ENCODE measurements around the gene SGCD.

DNA sequence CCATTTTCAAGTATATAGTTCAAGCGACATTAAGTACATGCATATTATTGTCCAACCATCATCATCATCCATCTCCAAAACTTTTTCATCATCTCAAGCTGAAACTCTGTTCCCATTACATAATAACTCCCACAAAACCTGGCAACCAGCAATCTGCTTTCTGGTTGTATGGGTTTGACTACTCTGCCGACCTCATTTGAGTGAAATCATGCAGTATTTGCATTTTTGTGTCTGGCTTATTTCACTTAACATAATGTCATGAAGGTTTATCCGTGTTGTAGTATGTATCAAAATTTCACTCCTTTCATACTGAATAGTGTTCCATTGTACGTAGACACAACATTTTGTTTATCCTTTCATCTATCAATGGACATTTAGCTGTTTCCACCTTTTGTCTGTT is 74.8 kb downstream of the SGCD start:
- TF ChIP-seq CTCF (conservative IDR thresholded peaks at IDR 0.05 in 1 of 2, IDR thresholded peaks at IDR 0.05 in 1 of 2; ENCODE audit: extremely low read depth in 1 of 2, insufficient read depth in 1 of 2, low read depth in 1 of 2, low read length in 2 of 2) (no peak), EZH2 (IDR thresholded peaks at IDR 0.05; ENCODE audit: borderline replicate concordance, low read length) (no peak)

Measured in mammary epithelial cell (primary cell).